Colonic mucosa (tissue), 4 donors: ENCODE measurements around the gene IRS1. TPM values are rescaled to one million over a fixed set of nuclear protein-coding genes. Genes with fewer than 3 reads are reported as not detected.

Experiments
- DNase-seq: peaks from one replicate; pipeline ENCODE4 v3.0.0-alpha.2; 2020
- H3K27ac ChIP-seq: fragments of 200-600 bp; one replicate; pipeline ENCODE4 v1.8.0; 2021
- H3K27me3 ChIP-seq: fragments of 200-600 bp; one replicate; pipeline ENCODE4 v1.8.0; 2021
- H3K36me3 ChIP-seq: fragments of 200-600 bp; one replicate; pipeline ENCODE4 v1.8.0; 2021
- H3K4me1 ChIP-seq: fragments of 200-600 bp; one replicate; pipeline ENCODE4 v1.8.0; 2021; ENCODE audit warnings: mild to moderate bottlenecking
- H3K4me3 ChIP-seq: fragments of 200-600 bp; one replicate; pipeline ENCODE4 v1.8.0; 2021
- H3K9ac ChIP-seq, 2 donors: one replicate each; pipeline ENCODE4 v1.7.0; 2013; ENCODE audit warnings: control low read depth in 2 of 2, low read depth in 2 of 2, low read length in 2 of 2
- H3K9me3 ChIP-seq: fragments of 200-600 bp; one replicate; pipeline ENCODE4 v1.8.0; 2021
- CTCF ChIP-seq: fragments of 200-600 bp; IDR thresholded peaks from one replicate; pipeline ENCODE4 v1.8.0; 2022; ENCODE audit warnings: antibody characterized with exemption, mild to moderate bottlenecking
- intact Hi-C: fragments of 100-400 bp; cut with DNase I; formaldehyde crosslinking; loops from one replicate; pipeline ENCODE4 v1.14.1; 2022
- total RNA-seq, 2 donors: library from RNA; stranded (reverse); fragmentation: NEBNext Ultra II Directional in 1 of 2; extraction: Animal tissue kit (Norgen Biotek cat#: 25700) in 1 of 2; gene quantifications; one replicate each; pipeline ENCODE4 v1.2.1, GENCODE V29; 2021
- donor health status: healthy.
- donor health status: DM: no; HTN: no; CAD: no.
- donor health status: DM: no; HTN: no; CAD: no.

IRS1 gene
- total RNA-seq, 2 donors from 2014 or later = 9.5 to 17.4 TPM

DNA sequence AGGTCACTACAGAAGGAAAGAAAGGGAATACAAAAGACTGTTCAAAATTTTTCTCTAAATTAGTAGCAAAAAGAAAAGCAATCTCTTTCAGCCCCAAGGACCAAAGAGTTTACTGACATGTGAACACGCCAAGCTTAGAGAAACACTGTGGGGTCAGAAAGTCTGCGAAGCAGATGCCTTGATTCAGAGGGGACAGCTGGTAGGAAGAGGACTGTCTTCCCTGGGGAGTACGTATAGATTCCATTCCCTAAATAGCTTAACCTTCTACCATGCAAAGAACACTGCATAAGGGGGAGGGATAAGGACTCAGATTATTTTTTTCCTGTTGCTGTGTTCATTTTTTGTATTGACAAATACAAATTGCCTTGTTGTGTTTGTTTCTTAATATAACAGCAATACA, 96.1 kb downstream of the IRS1 start:
- intact Hi-C loops = no loop called here
- no peaks in the 10 kb centered on the region for H3K9me3 ChIP-seq
- H3K27me3 ChIP-seq = no peaks in the 10 kb centered on the region
- no peaks in the 10 kb centered on the region for H3K36me3 ChIP-seq
- TF ChIP-seq CTCF = no peak
- DNase-seq = no peak
- H3K4me1 ChIP-seq = no peaks in the 10 kb centered on the region
- H3K27ac ChIP-seq = no peak overlapping the region
- H3K4me3 ChIP-seq = no peak overlapping the region
- H3K9ac ChIP-seq = no peak overlapping the region

DNA sequence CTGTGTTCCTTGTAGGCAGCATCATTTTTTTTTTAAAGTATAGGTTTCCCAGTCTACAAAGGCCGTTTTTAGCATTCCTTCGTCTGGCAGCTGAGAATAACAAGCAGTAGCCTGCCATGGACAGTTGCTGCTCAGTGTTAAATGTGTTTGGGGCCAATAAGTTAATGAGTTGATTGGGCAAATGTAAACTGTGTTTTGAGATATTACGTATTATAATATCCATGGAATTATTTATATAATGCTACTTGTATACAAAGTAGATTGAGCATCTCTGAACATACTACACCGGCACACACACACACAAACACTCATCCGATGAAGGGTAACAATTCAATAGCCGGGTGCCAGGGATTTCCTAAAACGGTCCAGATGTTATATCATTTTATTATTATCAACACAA, 97.2 kb downstream of the IRS1 start:
- no peaks in the 10 kb centered on the region for H3K27me3 ChIP-seq
- no peaks in the 10 kb centered on the region for H3K4me1 ChIP-seq
- intact Hi-C loops = no loop called here
- TF ChIP-seq CTCF = no peak
- no peaks in the 10 kb centered on the region for H3K9me3 ChIP-seq
- no peak overlapping the region for H3K9ac ChIP-seq
- no peak for DNase-seq
- no peak overlapping the region for H3K27ac ChIP-seq
- no peak overlapping the region for H3K4me3 ChIP-seq
- no peaks in the 10 kb centered on the region for H3K36me3 ChIP-seq

GRCh38 chr2:226701052-226701451, 98.6 kb downstream of the IRS1 start:
- H3K4me3 ChIP-seq = no peak overlapping the region
- intact Hi-C loops = no loop called here
- no peak overlapping the region for H3K9ac ChIP-seq
- no peaks in the 10 kb centered on the region for H3K4me1 ChIP-seq
- H3K9me3 ChIP-seq = no peaks in the 10 kb centered on the region
- H3K27ac ChIP-seq = no peak overlapping the region
- H3K36me3 ChIP-seq = no peaks in the 10 kb centered on the region
- H3K27me3 ChIP-seq = no peaks in the 10 kb centered on the region
- TF ChIP-seq CTCF = no peak
- DNase-seq = no peak

DNA sequence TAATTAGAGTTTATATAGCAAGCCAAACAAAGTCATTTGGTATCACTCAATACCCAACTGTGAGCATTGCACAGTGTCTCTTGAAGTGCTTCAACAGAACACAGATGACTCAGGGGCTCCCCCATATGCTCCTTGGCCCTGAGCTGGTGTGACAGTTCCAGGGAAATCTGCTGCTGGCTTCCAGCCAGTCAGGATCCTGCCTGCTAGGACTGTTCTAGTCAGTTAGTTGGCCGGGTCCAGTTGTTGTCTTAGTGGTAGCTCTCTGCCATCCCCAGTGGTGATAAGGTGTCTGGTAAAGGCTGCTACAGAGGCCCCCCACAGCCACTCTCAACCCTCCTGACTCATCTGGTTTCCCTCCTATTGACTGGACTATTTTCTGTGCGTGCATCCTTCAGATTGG, 100.3 kb downstream of the IRS1 start:
- Histone ChIP-seq H3K36me3 (no peaks in the 10 kb centered on the region), H3K4me1 (no peaks in the 10 kb centered on the region), H3K9me3 (no peaks in the 10 kb centered on the region), H3K9ac (no peak overlapping the region), H3K4me3 (no peak overlapping the region), H3K27ac (no peak overlapping the region), H3K27me3 (no peaks in the 10 kb centered on the region)
- intact Hi-C loops = no loop called here
- no peak for TF ChIP-seq CTCF
- DNase-seq = peak; percentile 20

DNA sequence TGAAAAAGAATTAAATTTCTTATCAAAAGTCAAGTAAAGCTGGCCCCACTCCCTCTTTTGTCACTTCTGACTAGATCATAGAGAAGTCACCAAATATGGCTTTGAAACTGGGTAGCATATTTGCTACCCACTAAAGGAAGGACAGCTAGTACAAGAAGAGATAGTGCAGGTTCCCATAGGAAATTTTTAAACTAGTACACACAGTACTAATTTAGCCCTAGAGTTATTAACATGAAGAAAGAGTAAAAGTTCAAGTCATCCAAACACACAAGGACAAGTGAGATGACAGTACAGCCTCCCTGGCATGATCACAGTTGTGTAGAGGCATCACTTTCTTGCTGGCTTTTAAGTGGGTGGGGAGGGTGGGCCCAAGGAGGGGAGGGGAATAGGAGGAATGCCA, 100.9 kb downstream of the IRS1 start:
- Histone ChIP-seq H3K27ac (no peak overlapping the region), H3K4me1 (no peaks in the 10 kb centered on the region), H3K4me3 (no peak overlapping the region), H3K9me3 (no peaks in the 10 kb centered on the region), H3K36me3 (no peaks in the 10 kb centered on the region), H3K9ac (no peak overlapping the region), H3K27me3 (no peaks in the 10 kb centered on the region)
- intact Hi-C loops = no loop called here
- DNase-seq = no peak
- TF ChIP-seq CTCF = no peak
